Mesothelial cell of epicardium (in vitro differentiated cells): ENCODE data around the gene S100A14. TPM values are rescaled to one million over a fixed set of nuclear protein-coding genes. Genes with fewer than 3 reads are reported as not detected.

ENCODE experiments used
- DNase-seq, 2 experiments: peaks; one replicate each; pipeline ENCODE4 v3.0.0; 2021; ENCODE audit warnings: low spot score in 2 of 2; ENCODE audit not compliant: unreplicated experiment in 2 of 2
- H3K27ac Mint-ChIP-seq: 2 replicates; pipeline ENCODE4 v1.8.0; 2021; ENCODE audit warnings: mixed read lengths
- H3K27me3 Mint-ChIP-seq: 2 replicates; pipeline ENCODE4 v1.8.0; 2021; ENCODE audit warnings: low read depth, mixed read lengths
- H3K36me3 Mint-ChIP-seq: 2 replicates; pipeline ENCODE4 v1.8.0; 2021; ENCODE audit warnings: mixed read lengths
- H3K4me1 Mint-ChIP-seq: 2 replicates; pipeline ENCODE4 v1.8.0; 2021; ENCODE audit warnings: mixed read lengths
- H3K4me3 Mint-ChIP-seq: 2 replicates; pipeline ENCODE4 v1.8.0; 2021; ENCODE audit warnings: mild to moderate bottlenecking, moderate library complexity, mixed read lengths
- H3K9me3 Mint-ChIP-seq: 2 replicates; pipeline ENCODE4 v1.8.0; 2021; ENCODE audit warnings: mixed read lengths
- total RNA-seq: library from RNA; stranded (reverse); gene quantifications from 3 replicates; pipeline ENCODE4 v1.2.1, GENCODE V29; 2021
- TF ChIP-seq, protein P1 (sequence below): fragments of 200-600 bp; sonication (generic); IDR thresholded peaks from one replicate; pipeline ENCODE4 v1.5.0; 2021; ENCODE audit warnings: antibody characterized with exemption; ENCODE audit not compliant: unreplicated experiment

The S100A14 gene
- 8.5 to 10.1 TPM (median 10.0 TPM) in 3 replicates for total RNA-seq

- Mint-ChIP-seq H3K27ac (peak within 1 kb of the TSS; percentile 58), H3K9me3 (no peaks in the 10 kb centered on the region), H3K4me1 (peaks cover 43% of the 10 kb centered on the region), H3K36me3 (peaks cover 18% of the 10 kb centered on the region), H3K4me3 (no peak within 1 kb of the TSS), H3K27me3 (no peaks in the 10 kb centered on the region)
- TF ChIP-seq, protein P1, sequence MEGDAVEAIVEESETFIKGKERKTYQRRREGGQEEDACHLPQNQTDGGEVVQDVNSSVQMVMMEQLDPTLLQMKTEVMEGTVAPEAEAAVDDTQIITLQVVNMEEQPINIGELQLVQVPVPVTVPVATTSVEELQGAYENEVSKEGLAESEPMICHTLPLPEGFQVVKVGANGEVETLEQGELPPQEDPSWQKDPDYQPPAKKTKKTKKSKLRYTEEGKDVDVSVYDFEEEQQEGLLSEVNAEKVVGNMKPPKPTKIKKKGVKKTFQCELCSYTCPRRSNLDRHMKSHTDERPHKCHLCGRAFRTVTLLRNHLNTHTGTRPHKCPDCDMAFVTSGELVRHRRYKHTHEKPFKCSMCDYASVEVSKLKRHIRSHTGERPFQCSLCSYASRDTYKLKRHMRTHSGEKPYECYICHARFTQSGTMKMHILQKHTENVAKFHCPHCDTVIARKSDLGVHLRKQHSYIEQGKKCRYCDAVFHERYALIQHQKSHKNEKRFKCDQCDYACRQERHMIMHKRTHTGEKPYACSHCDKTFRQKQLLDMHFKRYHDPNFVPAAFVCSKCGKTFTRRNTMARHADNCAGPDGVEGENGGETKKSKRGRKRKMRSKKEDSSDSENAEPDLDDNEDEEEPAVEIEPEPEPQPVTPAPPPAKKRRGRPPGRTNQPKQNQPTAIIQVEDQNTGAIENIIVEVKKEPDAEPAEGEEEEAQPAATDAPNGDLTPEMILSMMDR = no peak
- no peak for DNase-seq
These were observed at the start of gene S100A14 for GRCh38 chr1:153616144-153616916. Gene S100A14 (minus strand): TSS chr1:153616325. CDS start chr1:153615858, 467 bp downstream.

DNA sequence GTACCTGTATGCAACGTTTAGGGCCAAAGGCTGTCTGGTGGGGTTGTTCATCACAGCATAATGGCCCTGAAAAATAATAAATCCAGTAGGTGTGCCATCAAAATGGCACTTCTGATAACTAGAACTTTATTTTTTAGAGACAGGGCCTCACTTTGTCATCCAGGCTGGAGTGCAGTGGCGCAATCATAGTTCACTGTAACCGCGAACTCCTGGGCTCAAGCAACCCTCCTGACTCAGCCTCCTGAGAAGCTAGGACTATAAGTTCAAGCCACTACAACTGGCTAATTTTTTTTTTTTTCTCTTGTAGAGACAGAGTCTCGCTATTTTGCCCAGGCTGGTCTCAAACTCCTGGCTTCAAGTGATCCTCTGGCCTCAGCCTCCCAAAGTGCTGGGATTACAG lies 47.1 kb upstream of the S100A14 start:
- peaks cover 13% of the 10 kb centered on the region for H3K4me1 Mint-ChIP-seq
- peaks cover 36% of the 10 kb centered on the region for H3K36me3 Mint-ChIP-seq
- no peaks in the 10 kb centered on the region for H3K27me3 Mint-ChIP-seq
- TF ChIP-seq, protein P1 = no peak
- H3K4me3 Mint-ChIP-seq = no peak overlapping the region
- H3K27ac Mint-ChIP-seq = no peak overlapping the region
- DNase-seq = no peak
- no peaks in the 10 kb centered on the region for H3K9me3 Mint-ChIP-seq

- TF ChIP-seq, protein P1 = no peak
- no peaks in the 10 kb centered on the region for H3K9me3 Mint-ChIP-seq
- peak overlapping the region; percentile 9 for H3K27ac Mint-ChIP-seq
- H3K27me3 Mint-ChIP-seq = no peaks in the 10 kb centered on the region
- peaks cover 11% of the 10 kb centered on the region for H3K4me1 Mint-ChIP-seq
- no peak for DNase-seq
- no peak overlapping the region for H3K4me3 Mint-ChIP-seq
- peaks cover 27% of the 10 kb centered on the region for H3K36me3 Mint-ChIP-seq
These were observed 46.1 kb upstream of the S100A14 start for GRCh38 chr1:153662269-153662668.

DNA sequence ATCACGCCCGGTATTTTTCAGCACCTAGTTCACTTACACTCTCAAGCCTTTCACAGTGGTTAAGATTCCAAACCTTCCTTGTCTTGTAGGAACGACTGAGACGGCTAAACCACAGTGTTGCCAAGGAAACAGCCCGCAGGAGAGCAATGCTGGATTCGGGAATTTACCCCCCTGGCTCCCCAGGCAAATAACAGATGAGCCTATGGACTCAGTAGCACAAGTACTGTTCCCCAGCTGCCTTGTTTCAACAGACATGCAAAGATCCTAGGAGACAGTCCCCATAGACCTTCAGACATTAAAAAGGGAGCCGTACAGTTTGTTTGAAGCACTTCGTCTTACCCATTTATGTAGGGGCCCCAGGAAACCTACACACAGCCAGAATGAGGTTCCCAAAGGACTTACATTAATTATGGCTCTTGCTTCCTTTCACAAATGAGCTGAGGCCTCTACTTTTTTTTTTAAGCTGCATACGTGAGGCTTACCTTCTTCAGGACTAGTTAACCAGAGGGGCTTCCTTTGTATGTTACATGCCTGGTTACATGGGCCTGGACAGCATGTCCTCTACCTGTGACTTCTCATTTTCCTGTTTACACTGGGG lies 45.1 kb upstream of the S100A14 start:
- Mint-ChIP-seq H3K4me3 (peak overlapping the region; percentile 24), H3K27me3 (no peaks in the 10 kb centered on the region), H3K9me3 (no peaks in the 10 kb centered on the region), H3K4me1 (peaks cover 11% of the 10 kb centered on the region), H3K27ac (peak overlapping the region; percentile 78), H3K36me3 (peaks cover 24% of the 10 kb centered on the region)
- DNase-seq = no peak
- TF ChIP-seq, protein P1 = no peak

GRCh38 chr1:153659656-153660055 lies 43.5 kb upstream of the S100A14 start:
- Mint-ChIP-seq H3K27ac (peak overlapping the region; percentile 96), H3K4me3 (peak overlapping the region; percentile 95), H3K4me1 (peaks cover 11% of the 10 kb centered on the region), H3K9me3 (no peaks in the 10 kb centered on the region), H3K27me3 (no peaks in the 10 kb centered on the region), H3K36me3 (peaks cover 16% of the 10 kb centered on the region)
- TF ChIP-seq, protein P1 = no peak
- DNase-seq = no peak
